ENCODE results near the gene CSNK1G2. TPM values are rescaled to one million over a fixed set of nuclear protein-coding genes. Genes with fewer than 3 reads are reported as not detected.

The CSNK1G2 gene
- polyA plus RNA-seq, 5 donors = 32.0 to 70.0 (median 40.7) TPM

- no peak for DNase-seq
Observed at GRCh38 chr19:2014731-2015607, 74.0 kb downstream of the CSNK1G2 start.

GRCh38 chr19:2015608-2015950 is 74.6 kb downstream of the CSNK1G2 start, which contains the start of gene BTBD2:
TSS of gene BTBD2 (minus strand) at chr19:2015714. CDS start at chr19:2015703, 11 bp downstream.
- peak; percentile 63 to 71 for DNase-seq

GRCh38 chr19:2016041-2016807 is 75.3 kb downstream of the CSNK1G2 start:
- DNase-seq = peak; percentile 56 to 61

- DNase-seq = no peak
Observed at GRCh38 chr19:2018752-2019151, 77.8 kb downstream of the CSNK1G2 start.

GRCh38 chr19:2021453-2022140 is 80.6 kb downstream of the CSNK1G2 start:
- DNase-seq = no peak

- no peak for DNase-seq
Observed at GRCh38 chr19:2022289-2022688, 81.3 kb downstream of the CSNK1G2 start.

GRCh38 chr19:2026770-2027169 is 85.8 kb downstream of the CSNK1G2 start:
- DNase-seq = no peak

- DNase-seq = peak in 1 of 2 donors; percentile 55
Observed at GRCh38 chr19:2027361-2027760, 86.4 kb downstream of the CSNK1G2 start.

Other genes starting within 250 kb of the CSNK1G2 start
- under 1 TPM; 0.04 to 0.09 (median 0.06) TPM for gene ONECUT3, start 187.7 kb upstream of the CSNK1G2 start, polyA plus RNA-seq (ENCODE audit: insufficient read depth in 1 of 5, insufficient read length in 5 of 5, low replicate concordance in 1 of 5)
- 1 to 10 TPM in 2 of 5 donors, under 1 TPM in 3; 0.63 to 1.6 (median 0.99) TPM for gene ATP8B3, start 128.9 kb upstream of the CSNK1G2 start, polyA plus RNA-seq (ENCODE audit: insufficient read depth in 1 of 5, insufficient read length in 5 of 5, low replicate concordance in 1 of 5)
- gene REXO1, start 92.7 kb upstream of the CSNK1G2 start, polyA plus RNA-seq (ENCODE audit: insufficient read depth in 1 of 5, insufficient read length in 5 of 5, low replicate concordance in 1 of 5) = 10 to 100 TPM; 14.3 to 29.4 (median 21.7) TPM
- 10 to 100 TPM in 1 of 5 donors, 1 to 10 TPM in 4; 3.3 to 12.8 (median 6.0) TPM for gene KLF16, start 77.6 kb upstream of the CSNK1G2 start, polyA plus RNA-seq (ENCODE audit: insufficient read depth in 1 of 5, insufficient read length in 5 of 5, low replicate concordance in 1 of 5)
- gene ABHD17A, start 55.7 kb upstream of the CSNK1G2 start, polyA plus RNA-seq (ENCODE audit: insufficient read depth in 1 of 5, insufficient read length in 5 of 5, low replicate concordance in 1 of 5) = 10 to 100 TPM; 34.9 to 90.0 (median 45.8) TPM
- 1 to 10 TPM in 4 of 5 donors, under 1 TPM in 1; 0.98 to 4.5 (median 1.9) TPM for gene ADAT3, start 35.8 kb upstream of the CSNK1G2 start, polyA plus RNA-seq (ENCODE audit: insufficient read depth in 1 of 5, insufficient read length in 5 of 5, low replicate concordance in 1 of 5)
- 10 to 100 TPM; 41.9 to 92.4 (median 63.9) TPM for gene SCAMP4, start 35.8 kb upstream of the CSNK1G2 start, polyA plus RNA-seq (ENCODE audit: insufficient read depth in 1 of 5, insufficient read length in 5 of 5, low replicate concordance in 1 of 5)
- gene BTBD2, start 74.5 kb downstream of the CSNK1G2 start, polyA plus RNA-seq (ENCODE audit: insufficient read depth in 1 of 5, insufficient read length in 5 of 5, low replicate concordance in 1 of 5) = 100 to 1,000 TPM in 2 of 5 donors, 10 to 100 TPM in 3; 70.5 to 131 (median 97.0) TPM
- 100 to 1,000 TPM in 1 of 5 donors, 10 to 100 TPM in 4; 51.7 to 124 (median 77.8) TPM for gene MKNK2, start 110.1 kb downstream of the CSNK1G2 start, polyA plus RNA-seq (ENCODE audit: insufficient read depth in 1 of 5, insufficient read length in 5 of 5, low replicate concordance in 1 of 5)
- 10 to 100 TPM; 17.5 to 31.4 (median 24.1) TPM for gene MOB3A, start 155.2 kb downstream of the CSNK1G2 start, polyA plus RNA-seq (ENCODE audit: insufficient read depth in 1 of 5, insufficient read length in 5 of 5, low replicate concordance in 1 of 5)
- 1 to 10 TPM; 5.5 to 7.2 (median 6.2) TPM for gene IZUMO4, start 155.7 kb downstream of the CSNK1G2 start, polyA plus RNA-seq (ENCODE audit: insufficient read depth in 1 of 5, insufficient read length in 5 of 5, low replicate concordance in 1 of 5)
- 10 to 100 TPM; 56.7 to 90.8 (median 67.7) TPM for gene AP3D1, start 210.4 kb downstream of the CSNK1G2 start, polyA plus RNA-seq (ENCODE audit: insufficient read depth in 1 of 5, insufficient read length in 5 of 5, low replicate concordance in 1 of 5)
- 10 to 100 TPM; 17.0 to 22.3 (median 19.2) TPM for gene DOT1L, start 222.8 kb downstream of the CSNK1G2 start, polyA plus RNA-seq (ENCODE audit: insufficient read depth in 1 of 5, insufficient read length in 5 of 5, low replicate concordance in 1 of 5)

Measured in right lung (tissue), 5 donors.